Measurements from ENCODE around the gene OPHN1. TPM values are rescaled to one million over a fixed set of nuclear protein-coding genes. Genes with fewer than 3 reads are reported as not detected.
"Not testable (repeated sequence)": the region's sequence is repeated elsewhere in the genome, so short reads cannot be mapped to it uniquely, and the experiment has no call there.

OPHN1 gene
- total RNA-seq, 1 donor from 2014 or later = 4.7 TPM

DNA sequence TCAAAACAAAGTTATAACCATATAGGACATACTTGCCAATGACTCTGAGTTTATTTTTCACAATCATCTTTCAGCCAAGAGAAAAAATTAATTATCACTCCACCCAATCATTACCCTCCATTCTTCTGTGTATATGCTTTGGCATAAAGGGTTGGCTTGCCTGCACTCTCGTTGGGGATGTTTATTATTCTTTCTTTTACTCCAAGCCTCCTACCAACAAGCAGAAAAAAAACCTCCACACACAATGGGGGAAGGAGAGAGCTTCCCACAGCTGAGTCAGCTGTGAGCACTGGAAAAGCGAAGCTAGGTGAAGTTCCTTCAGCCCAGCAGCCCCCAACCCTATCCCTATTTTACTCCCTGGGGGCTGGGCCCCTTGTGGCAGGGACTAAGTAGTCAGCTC lies 1.5 kb downstream of the OPHN1 start:
- DNase-seq (ENCODE audit: low spot score) = no peak
- intact Hi-C loops (cut with DNase I) = loop anchor here (5.0 kb wide), 1 partner anchor 650 kb away; no protein-coding TSS in a partner anchor

DNA sequence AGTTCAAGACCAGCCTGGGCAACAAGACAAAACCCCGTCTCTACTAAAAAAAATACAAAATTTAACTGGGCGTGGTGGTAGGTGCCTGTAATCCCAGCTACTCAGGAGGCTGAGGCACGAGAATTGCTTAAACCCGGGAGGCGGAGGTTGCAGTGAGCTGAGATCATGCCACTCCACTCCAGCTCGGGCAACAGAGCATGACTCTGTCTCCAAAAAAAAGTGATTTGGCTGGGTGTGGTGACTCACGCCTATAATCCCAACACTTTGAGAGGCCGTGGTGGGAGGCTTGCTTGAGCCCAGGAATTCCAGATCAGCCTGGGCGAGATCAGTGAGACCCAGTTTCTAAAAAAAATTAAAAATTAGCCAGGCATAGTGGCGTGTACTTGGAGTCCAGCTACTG lies 4.1 kb downstream of the OPHN1 start:
- intact Hi-C loops (cut with DNase I) = no loop called here
- no peak for DNase-seq (ENCODE audit: low spot score)

DNA sequence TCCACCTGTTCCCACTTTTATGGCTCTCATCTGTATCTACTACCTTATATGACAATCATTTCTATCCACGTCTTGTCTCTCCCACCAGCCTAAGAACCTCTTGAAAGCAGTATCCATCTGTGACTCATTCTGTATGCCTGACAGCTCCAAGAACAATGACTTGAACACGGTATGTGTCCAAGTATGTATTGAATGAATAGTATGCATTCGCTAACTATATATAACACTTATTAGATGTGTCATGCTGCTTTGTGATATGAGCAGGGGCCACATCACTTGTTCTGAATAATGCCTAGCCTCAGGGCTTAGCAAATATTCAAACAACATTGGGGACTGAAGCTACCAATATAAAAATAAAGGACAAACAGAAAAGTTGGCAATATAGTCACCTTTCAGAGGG lies 4.9 kb downstream of the OPHN1 start:
- no peak for DNase-seq (ENCODE audit: low spot score)
- intact Hi-C loops (cut with DNase I) = no loop called here

DNA sequence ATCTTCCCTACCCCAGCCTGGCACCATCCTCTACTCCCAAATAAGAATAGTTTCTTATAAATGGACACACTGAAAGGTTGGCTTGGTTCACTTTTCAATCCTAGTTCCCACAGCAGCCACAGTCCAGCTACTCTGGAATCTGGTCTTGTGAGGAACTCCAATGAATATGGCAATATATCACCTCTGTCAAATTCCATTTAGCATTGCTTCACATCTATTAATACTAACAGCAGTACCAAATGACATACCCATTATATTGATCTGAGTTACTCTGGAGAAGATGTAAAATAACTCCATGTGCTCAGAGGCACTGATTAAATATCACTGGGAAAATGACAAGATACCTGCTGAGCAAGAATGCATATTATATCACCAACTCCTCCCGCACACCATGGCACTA lies 8.6 kb downstream of the OPHN1 start:
- DNase-seq (ENCODE audit: low spot score) = no peak
- intact Hi-C loops (cut with DNase I) = no loop called here

DNA sequence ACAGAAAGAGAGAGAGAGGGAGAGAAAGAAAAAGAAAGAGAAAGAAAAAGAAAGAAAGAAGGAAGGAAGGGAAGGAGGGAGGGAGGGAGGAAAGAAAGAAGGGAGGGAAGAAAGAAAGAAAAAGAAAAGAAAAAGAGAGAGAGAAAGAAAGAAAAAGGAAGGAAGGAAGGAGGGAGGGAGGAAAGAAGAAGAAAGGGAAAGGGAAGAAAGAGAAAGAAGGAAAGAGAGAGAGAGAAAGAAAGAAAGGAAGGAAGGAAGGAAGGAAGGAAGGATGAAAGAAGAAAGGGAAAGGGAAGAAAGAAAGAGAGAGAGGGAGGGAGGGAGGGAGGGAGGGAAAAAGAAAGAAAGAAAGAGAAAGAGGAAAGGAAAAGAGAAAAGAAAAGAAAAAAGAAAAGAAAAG lies 10.8 kb downstream of the OPHN1 start:
- DNase-seq (ENCODE audit: low spot score) = no peak
- intact Hi-C loops (cut with DNase I) = no loop called here

DNA sequence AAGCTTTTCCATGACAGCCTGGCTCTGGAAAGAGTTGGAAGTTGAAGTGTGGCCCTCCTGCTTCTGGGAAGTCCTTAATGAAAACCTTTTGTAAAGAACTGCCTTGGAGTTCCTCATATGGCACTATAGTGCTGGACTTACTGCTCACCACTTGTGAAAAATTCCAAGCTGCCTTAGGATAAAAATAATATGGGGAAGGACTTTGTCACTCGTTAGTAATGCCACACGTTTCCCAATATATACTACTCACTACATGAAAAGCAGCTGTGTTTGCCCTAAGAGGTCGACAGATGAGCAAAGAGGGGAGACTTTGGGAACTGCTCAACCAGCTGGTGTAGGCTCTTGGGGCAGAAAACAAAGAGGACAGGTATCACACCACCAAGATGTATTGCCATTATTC lies 11.7 kb downstream of the OPHN1 start:
- intact Hi-C loops (cut with DNase I) = no loop called here

DNA sequence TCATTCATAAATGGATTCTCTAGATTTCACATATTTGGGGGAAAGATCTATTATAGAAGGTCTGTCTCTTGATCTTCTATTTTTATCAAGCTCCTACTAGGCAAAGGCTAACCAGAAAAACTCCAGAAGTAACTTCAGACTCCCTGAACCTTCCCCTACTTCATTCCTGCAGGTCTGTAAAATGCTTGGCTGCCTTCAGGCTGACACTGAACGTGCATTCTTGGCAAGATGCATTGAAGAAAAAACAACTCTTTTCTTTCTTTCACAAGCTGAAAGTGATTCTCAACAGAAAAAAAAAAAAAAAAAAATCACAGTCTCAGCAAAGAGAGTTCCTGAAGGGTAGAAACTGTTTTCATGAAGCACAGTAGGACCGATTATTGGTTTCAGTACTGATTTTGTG lies 12.7 kb downstream of the OPHN1 start:
- intact Hi-C loops (cut with DNase I) = no loop called here
- no peak for DNase-seq (ENCODE audit: low spot score)

More for the DNA sequence above, 11.7 kb downstream of the OPHN1 start:
- DNase-seq (ENCODE audit: low spot score) = no peak

DNA sequence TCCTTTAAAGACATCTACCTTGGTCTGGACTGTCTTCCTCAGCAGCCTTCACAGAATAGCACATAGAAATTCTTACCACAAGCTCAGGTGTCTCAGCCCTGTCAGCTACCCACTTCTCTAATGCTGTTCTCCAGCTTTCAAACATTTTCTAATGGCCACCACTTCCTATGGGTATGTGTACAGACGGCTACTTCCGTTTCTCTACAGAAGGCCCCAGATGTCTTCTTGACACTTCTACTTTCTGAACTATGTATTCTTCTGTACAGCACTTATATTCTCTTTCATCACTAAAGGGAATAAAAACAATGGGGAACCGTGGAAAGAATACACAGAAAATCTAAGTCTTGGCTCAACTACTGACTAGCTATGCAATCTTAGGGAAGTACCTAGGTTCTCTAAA lies 13.3 kb downstream of the OPHN1 start:
- no peak for DNase-seq (ENCODE audit: low spot score)
- intact Hi-C loops (cut with DNase I) = no loop called here

DNA sequence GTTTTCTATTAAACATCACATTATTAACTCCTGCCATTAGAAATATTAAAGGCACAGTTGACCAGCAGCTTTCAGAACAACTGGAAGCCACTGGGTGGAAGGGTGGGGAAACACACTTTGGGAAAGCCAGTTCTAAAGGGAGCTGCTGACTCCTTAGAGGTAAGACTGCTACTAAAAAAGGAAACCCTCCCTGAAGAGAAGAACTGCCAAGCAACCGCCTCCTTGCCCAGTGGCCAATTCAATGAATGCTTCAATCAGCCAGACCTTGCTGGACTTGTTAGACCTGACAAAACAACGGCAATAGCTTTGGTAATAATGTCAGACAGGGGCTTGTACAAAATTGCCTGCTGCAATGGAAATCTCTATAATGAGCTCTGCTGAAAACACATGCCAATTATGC lies 15.6 kb downstream of the OPHN1 start:
- intact Hi-C loops (cut with DNase I) = no loop called here
- DNase-seq (ENCODE audit: low spot score) = no peak

DNA sequence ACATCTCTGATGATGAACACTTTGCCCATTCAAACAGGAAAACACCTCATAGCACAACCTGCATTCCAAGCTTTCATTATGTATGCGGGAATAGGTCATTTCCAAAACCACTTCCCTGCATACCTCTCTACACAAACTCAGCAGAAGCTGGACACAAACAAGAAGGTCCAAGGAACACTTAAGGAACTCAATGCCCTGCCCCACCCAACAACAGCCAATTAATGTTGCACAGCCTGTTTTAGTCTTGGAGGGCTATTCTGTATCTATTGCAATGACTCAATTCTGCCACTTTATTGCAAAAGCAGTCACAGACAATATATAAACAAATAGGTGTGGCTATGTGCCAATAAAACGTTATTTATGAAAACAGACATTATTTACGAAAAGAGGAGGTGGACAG lies 16.7 kb downstream of the OPHN1 start:
- no peak for DNase-seq (ENCODE audit: low spot score)
- intact Hi-C loops (cut with DNase I) = no loop called here

DNA sequence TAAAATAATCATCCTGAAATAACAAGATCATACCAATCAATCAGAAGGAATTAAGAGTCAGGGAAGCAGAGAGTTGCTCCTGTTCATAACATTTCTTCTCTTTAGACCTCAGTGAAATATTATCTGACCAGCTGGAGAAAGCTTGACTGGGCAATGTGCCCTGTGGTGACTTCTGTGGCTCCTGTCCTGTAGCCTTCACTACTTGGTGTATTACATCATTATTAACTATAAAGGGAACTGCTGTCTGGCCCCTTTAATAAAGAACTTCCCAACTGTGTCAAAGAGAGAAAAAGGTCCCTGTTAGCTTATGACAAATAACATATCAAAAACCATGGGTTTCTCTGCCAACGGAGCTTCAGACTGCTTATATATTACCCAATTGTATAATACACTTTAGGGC lies 18.0 kb downstream of the OPHN1 start:
- DNase-seq (ENCODE audit: low spot score) = no peak
- intact Hi-C loops (cut with DNase I) = no loop called here

DNA sequence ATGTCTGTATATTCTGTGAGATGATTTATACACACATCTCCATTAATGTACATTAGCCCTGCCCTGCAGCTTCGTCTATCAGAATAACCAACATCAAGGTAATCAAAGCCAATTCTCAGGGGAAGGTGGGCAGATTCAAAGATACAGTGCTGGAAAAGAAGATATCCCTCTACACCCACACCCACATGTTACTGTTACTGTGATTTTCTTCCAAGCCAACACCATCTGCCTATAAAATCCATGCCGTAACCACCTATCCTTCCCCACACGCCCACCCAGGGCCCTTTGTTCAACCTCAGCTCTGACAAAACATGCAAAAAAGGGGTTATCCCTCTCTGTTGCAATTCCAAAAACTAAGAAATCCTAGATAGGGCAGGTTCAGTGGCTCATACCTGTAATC lies 20.0 kb downstream of the OPHN1 start:
- no peak for DNase-seq (ENCODE audit: low spot score)
- intact Hi-C loops (cut with DNase I) = no loop called here

DNA sequence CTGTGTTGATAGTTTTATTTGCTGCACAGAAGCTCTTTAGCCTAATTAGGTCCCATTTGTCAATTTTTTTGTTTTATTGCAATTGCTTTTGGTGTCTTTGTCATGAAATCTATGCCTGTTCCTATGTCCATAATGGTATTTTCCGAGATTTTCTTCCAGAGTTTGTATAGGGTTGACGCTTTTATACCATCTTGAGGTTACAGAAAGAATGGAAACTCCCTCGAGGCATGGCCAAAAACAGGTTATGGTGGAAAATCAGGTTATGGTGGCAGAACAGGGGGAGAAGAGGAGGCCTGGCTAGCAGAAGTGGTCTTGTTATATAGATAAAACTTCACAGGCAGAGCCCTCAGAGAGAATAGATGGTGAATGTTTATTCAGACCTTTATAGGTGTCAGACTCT lies 21.6 kb downstream of the OPHN1 start:
- no peak for DNase-seq (ENCODE audit: low spot score)
- intact Hi-C loops (cut with DNase I) = no loop called here

DNA sequence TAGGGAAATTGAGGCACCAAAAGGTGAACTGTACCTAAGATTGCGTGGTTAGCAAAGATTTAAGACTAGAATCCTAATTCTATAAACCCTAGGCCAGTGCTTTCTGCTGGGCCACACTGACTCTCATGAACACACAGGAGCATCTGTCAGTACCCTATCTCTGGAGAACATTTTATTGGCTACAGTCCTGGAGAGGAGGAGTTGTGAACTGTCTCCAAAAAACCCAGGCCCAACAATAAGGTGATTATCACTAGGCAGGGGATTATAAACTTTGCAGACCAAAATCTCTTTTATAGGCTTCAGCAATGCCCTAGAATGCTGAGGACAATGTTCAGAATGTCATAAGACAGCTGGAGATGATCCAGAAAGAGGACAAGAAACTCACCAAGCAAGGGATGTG lies 24.1 kb downstream of the OPHN1 start:
- intact Hi-C loops (cut with DNase I) = no loop called here
- DNase-seq (ENCODE audit: low spot score) = no peak

DNA sequence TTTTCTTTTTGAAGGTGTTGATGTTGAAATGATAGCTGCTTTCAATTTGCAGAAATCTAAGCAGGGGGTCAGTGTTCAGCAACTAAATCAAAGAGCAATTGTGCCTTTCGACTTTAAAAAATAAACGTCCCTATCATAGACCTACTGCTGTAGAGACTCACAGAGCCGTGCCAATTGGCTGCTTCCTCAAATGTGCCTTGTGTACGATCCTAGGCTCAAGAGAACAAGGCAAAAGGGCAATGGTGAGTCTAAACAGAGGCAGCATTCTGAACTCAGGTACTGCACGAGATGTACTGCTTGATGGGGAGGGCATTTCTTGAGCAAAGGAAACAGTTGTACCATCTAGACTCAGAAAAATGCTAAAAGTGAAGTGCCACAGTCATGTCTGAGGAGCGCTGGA lies 29.8 kb downstream of the OPHN1 start:
- no peak for DNase-seq (ENCODE audit: low spot score)
- intact Hi-C loops (cut with DNase I) = no loop called here

DNA sequence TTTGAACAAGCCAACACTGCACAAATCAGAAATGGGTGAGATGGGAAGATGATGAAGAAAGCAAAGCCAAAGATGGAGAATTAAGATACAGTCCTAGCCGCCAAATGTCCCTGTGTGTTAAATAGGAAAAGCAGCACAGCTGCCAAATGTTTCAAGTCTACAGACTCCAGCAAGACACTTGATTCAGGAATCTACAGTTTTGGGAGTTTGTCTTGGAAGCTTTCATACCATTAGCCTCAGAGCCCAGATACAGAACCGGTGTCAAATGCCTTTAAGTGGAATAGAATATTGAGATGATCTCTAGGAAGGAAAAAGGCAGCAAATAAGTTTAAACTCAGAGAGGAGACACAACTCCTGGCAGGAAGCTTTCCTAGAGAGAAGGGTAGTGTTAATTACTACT lies 30.3 kb downstream of the OPHN1 start:
- intact Hi-C loops (cut with DNase I) = no loop called here
- no peak for DNase-seq (ENCODE audit: low spot score)

DNA sequence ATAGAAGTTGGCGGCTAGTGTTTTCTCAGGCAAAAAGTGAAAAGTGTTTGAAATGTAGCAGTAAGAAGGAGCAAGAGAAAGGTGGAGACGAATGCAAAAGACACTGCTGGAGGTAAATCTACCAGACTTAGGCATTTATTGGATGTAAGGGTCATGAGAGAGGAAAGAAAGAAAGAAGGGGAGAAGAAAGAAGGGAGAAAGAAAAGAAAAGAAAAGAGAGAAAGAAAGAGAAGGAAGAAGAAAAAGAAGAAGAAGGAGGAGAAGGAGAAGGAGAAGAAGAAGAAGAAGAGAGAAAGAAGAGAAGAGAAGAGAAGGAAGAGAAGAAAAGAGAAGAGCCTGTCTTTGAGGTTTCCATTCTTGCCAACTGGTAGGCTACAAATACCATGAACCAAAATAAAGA lies 31.2 kb downstream of the OPHN1 start:
- DNase-seq (ENCODE audit: low spot score) = no peak
- intact Hi-C loops (cut with DNase I) = no loop called here

DNA sequence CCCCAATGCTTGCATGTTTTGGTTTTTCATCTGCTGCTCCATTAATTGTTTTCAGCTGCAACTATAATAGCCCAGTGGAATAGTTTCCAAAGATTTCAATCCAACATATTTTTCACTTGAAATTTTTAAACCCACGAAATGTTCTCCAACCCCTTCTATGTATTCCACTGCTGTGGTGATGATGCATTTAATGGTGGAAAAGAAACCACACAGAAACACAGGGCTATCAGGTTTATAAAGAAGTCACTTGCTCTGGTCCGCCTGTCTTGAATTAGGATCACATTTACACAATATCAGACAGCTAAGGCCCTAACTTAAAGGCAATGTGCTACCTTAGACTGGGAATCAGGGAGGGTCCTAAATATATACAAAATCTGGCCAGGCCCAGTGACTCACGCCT lies 35.0 kb downstream of the OPHN1 start:
- intact Hi-C loops (cut with DNase I) = no loop called here
- DNase-seq (ENCODE audit: low spot score) = no peak

DNA sequence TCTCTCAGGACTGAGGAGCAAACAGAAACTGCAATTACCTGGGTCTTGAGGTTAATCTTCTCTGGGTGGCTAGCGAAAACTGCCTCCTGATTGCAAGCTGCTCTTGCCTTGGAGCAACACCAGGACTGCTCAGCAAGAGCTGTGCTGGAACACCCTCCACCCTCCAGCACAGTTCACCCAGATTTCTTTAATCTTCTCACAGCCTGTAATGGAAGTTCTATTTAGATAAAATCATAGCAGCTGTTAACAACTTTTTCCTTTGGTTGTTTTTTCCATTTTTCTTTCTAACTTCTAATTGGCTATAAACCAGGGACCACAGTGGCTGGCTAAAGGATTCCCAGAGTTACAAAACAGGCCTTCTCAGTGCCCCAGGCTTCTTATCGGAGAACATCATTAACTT lies 36.3 kb downstream of the OPHN1 start:
- DNase-seq (ENCODE audit: low spot score) = no peak

DNA sequence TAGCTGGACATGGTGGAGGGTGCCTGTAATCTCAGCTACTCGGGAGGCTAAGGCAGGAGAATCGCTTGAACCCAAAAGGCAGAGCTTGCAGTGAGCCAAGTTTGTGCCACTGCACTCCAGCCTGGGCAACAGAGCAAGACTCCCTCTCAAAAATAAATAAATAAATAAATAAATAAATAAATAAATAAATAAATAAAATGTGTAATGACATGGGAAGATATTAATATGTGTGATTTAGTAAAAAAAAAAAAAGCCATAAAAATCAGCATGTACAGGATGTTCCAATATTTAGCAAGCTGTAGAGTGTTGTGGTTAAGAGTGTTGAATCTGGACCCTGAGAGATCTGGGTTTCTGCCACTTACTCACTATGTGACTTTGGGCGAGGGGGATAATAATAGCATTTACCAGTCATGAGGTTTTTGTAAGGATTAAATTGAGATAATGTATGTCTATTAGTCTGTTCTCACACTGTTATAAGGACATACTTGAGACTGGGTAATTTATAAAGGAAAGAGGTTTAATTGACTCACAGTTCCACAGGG lies 43.8 kb downstream of the OPHN1 start:
- intact Hi-C loops (cut with DNase I) = not testable (repeated sequence)

More for the DNA sequence above, 36.3 kb downstream of the OPHN1 start:
- intact Hi-C loops (cut with DNase I) = no loop called here

DNA sequence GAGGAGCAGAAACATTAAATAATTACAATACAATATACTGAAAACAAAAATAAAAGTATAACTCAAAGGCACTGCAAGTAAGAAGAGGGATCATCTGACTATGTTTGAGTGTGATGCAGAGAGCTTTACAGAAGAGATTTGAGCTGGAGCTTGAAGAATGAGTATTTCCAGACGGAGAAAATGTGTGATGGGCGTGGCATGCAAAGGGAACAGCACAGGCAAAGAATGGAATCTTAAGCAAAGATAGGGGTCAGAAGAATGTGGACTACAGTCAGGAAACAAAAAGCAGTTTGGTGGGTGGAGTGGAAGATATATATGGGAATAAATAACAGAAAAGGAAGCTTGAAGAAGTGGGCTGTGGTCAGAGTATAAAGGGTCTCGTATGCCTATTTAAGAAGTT lies 45.5 kb downstream of the OPHN1 start:
- DNase-seq (ENCODE audit: low spot score) = no peak
- intact Hi-C loops (cut with DNase I) = no loop called here

More for the DNA sequence above, 43.8 kb downstream of the OPHN1 start:
- DNase-seq (ENCODE audit: low spot score) = not testable (repeated sequence)

DNA sequence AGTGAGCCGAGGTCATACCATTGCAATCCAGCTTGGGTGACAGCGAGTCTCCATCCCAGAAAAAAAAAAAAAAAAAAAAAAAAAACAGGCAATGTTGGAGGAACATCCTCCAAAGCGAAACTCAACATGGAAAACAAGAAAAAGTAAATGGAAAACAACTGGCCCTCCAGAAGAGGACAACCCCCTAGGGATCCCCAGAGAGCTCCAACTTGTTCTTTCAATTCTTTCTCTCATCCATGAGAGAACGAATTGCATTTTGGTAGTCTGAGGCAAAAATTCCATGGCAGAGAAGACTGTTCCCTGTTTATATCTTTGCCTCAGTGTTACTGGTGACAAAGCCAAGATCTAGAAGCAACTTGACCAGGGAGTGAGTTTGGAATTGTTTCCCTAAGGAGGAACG lies 49.8 kb downstream of the OPHN1 start:
- no peak for DNase-seq (ENCODE audit: low spot score)
- intact Hi-C loops (cut with DNase I) = no loop called here

All from cardiac septum (tissue), 1 donor.